HepG2 (cell line): ENCODE measurements around the gene CHST6. TPM values are rescaled to one million over a fixed set of nuclear protein-coding genes. Genes with fewer than 3 reads are reported as not detected.

ENCODE experiments used
- ATF5 ChIP-seq: sonication (generic); formaldehyde crosslinking; IDR thresholded peaks from 2 replicates; pipeline ENCODE4 v1.4.0; 2020; ENCODE audit warnings: mild to moderate bottlenecking, low read depth, missing genetic modification reagents
- ELK4 ChIP-seq: sonication (generic); formaldehyde crosslinking; IDR thresholded peaks from 2 replicates; pipeline ENCODE4 v1.9.0; 2021; ENCODE audit warnings: missing genetic modification reagents, borderline replicate concordance
- GATAD2A ChIP-seq: IDR thresholded peaks from 2 replicates; pipeline ENCODE4 v1.6.1; 2016
- HBP1 ChIP-seq: IDR thresholded peaks from 2 replicates; pipeline ENCODE4 v1.6.1; 2016; ENCODE audit warnings: low read depth, control low read depth
- MEIS2 ChIP-seq: sonication (generic); formaldehyde crosslinking; IDR thresholded peaks from 2 replicates; pipeline ENCODE4 v1.9.0; 2021; ENCODE audit warnings: mild to moderate bottlenecking, missing genetic modification reagents
- MIXL1 ChIP-seq: IDR thresholded peaks from 2 replicates; pipeline ENCODE4 v1.6.1; 2016
- NCOA5 ChIP-seq: sonication (generic); formaldehyde crosslinking; IDR thresholded peaks from 2 replicates; pipeline ENCODE4 v1.4.0; 2020; ENCODE audit warnings: missing genetic modification reagents
- PAWR ChIP-seq: sonication (generic); formaldehyde crosslinking; IDR thresholded peaks from 2 replicates; pipeline ENCODE4 v1.4.0; 2020; ENCODE audit warnings: missing genetic modification reagents, mild to moderate bottlenecking, borderline replicate concordance
- PAX8 ChIP-seq: sonication (generic); formaldehyde crosslinking; IDR thresholded peaks from 2 replicates; pipeline ENCODE4 v1.8.0; 2022; ENCODE audit warnings: mild to moderate bottlenecking, missing genetic modification reagents, borderline replicate concordance
- PRDM4 ChIP-seq: sonication (generic); formaldehyde crosslinking; IDR thresholded peaks from 2 replicates; pipeline ENCODE4 v1.9.0; 2021; ENCODE audit warnings: missing genetic modification reagents, borderline replicate concordance
- PRMT3 ChIP-seq: sonication (generic); formaldehyde crosslinking; IDR thresholded peaks from 2 replicates; pipeline ENCODE4 v1.8.1; 2022; ENCODE audit warnings: low read depth, mild to moderate bottlenecking, moderate library complexity, missing genetic modification reagents, borderline replicate concordance
- RBFOX2 ChIP-seq: fragments of 200-400 bp; formaldehyde crosslinking; IDR thresholded peaks from 2 replicates; pipeline ENCODE4 v1.6.1; 2017; ENCODE audit warnings: low read depth, mild to moderate bottlenecking, low read length
- RBM22 ChIP-seq: fragments of 200-400 bp; formaldehyde crosslinking; optimal IDR thresholded peaks from 2 replicates; pipeline ENCODE3; 2017; ENCODE audit warnings: mild to moderate bottlenecking, low read length, moderate library complexity
- RORA ChIP-seq: sonication (generic); formaldehyde crosslinking; IDR thresholded peaks from 2 replicates; pipeline ENCODE4 v1.5.0; 2020; ENCODE audit warnings: mild to moderate bottlenecking, missing genetic modification reagents, moderate library complexity
- SYNCRIP ChIP-seq: fragments of 200-400 bp; formaldehyde crosslinking; IDR thresholded peaks from 2 replicates; pipeline ENCODE4 v1.6.1; 2018; ENCODE audit warnings: mild to moderate bottlenecking, low read depth, low read length; ENCODE audit not compliant: insufficient read depth
- TP53 ChIP-seq: sonication (generic); formaldehyde crosslinking; conservative IDR thresholded peaks from 2 replicates; pipeline ENCODE4 v1.4.0; 2020; ENCODE audit warnings: missing genetic modification reagents
- ZC3H13 ChIP-seq: sonication (generic); formaldehyde crosslinking; IDR thresholded peaks from 2 replicates; pipeline ENCODE4 v1.8.1; 2023; ENCODE audit warnings: mild to moderate bottlenecking, missing genetic modification reagents, moderate library complexity
- ZNF567 ChIP-seq: sonication (generic); formaldehyde crosslinking; IDR thresholded peaks from 2 replicates; pipeline ENCODE4 v1.8.1; 2023; ENCODE audit warnings: mild to moderate bottlenecking, missing genetic modification reagents, borderline replicate concordance
- ZNF572 ChIP-seq: sonication (generic); formaldehyde crosslinking; IDR thresholded peaks from 2 replicates; pipeline ENCODE4 v1.5.1; 2020; ENCODE audit warnings: mild to moderate bottlenecking, missing genetic modification reagents
- ZNF574 ChIP-seq: sonication (generic); formaldehyde crosslinking; IDR thresholded peaks from 2 replicates; pipeline ENCODE4 v1.4.0; 2020; ENCODE audit warnings: missing genetic modification reagents
- ZNF772 ChIP-seq: sonication (generic); formaldehyde crosslinking; IDR thresholded peaks from 2 replicates; pipeline ENCODE4 v1.5.0; 2020; ENCODE audit warnings: mild to moderate bottlenecking, missing genetic modification reagents
- ZNF777 ChIP-seq: sonication (generic); formaldehyde crosslinking; IDR thresholded peaks from 2 replicates; pipeline ENCODE4 v1.4.0; 2020; ENCODE audit warnings: missing genetic modification reagents
- polyA plus RNA-seq, 8 experiments: library from polyadenylated mRNA; depleted of rRNA in 3 of 8; stranded (reverse) in 7 of 8; unstranded in 1 of 8; fragments of >200 nt; fragmentation: Illumina TruSeq in 4 of 8; extraction: Trizol in 4 of 8; gene quantifications; 2 replicates each; pipeline versions ENCODE4 v1.2.1 to v1.2.3, GENCODE V29; 2011 to 2016; ENCODE audit warnings: low read depth in 4 of 8, missing spikeins in 1 of 8, mixed read lengths in 1 of 8; ENCODE audit not compliant: insufficient read depth in 1 of 8
- total RNA-seq, 5 experiments: library from RNA; depleted of rRNA; stranded (reverse); fragments of >200 nt; fragmentation: Illumina TruSeq; extraction: Trizol; gene quantifications; 2 replicates each; pipeline ENCODE4 v1.2.3, GENCODE V29; 2016; ENCODE audit warnings: low read depth in 1 of 5

Gene CHST6
- total and polyA plus RNA-seq, 2 of the 13 experiments (the other 11 are each of a cell fraction or from before 2014, with no cell fraction given) = 0.18 to 0.91 TPM

- TF ChIP-seq PAX8 (CRISPR knock-in tag) = peak; percentile 27; the same call in 1 of the 2 replicates
- TF ChIP-seq ZNF572 (CRISPR knock-in tag) = peak; percentile 85; the same call in 1 of the 2 replicates
- peak; percentile 12; the same call in 1 of the 2 replicates for TF ChIP-seq MIXL1 (CRISPR knock-in tag)
- TF ChIP-seq ZC3H13 (CRISPR knock-in tag) = peak; percentile 51
- no peak for TF ChIP-seq RBFOX2
- no peak for TF ChIP-seq RORA (CRISPR knock-in tag)
- no peak for TF ChIP-seq NCOA5 (CRISPR knock-in tag)
- TF ChIP-seq RBM22 = no peak
- no peak for TF ChIP-seq SYNCRIP
- 0 out of 2 replicates have a peak, but pooled peaks have one; percentile 47 for TF ChIP-seq HBP1 (CRISPR knock-in tag)
- TF ChIP-seq ELK4 (CRISPR knock-in tag) = no peak
- no peak for TF ChIP-seq PRDM4
- no peak for TF ChIP-seq PAWR (CRISPR knock-in tag)
- TF ChIP-seq ATF5 (CRISPR knock-in tag) = 0 out of 2 replicates have a peak, but pooled peaks have one; percentile 65
- TF ChIP-seq PRMT3 = no peak
- 0 out of 2 replicates have a peak, but pooled peaks have one; percentile 55 for TF ChIP-seq MEIS2 (CRISPR knock-in tag)
- 0 out of 2 replicates have a peak, but pooled peaks have one; percentile 62 for TF ChIP-seq TP53 (CRISPR knock-in tag)
- TF ChIP-seq ZNF777 (CRISPR knock-in tag) = no peak
- TF ChIP-seq ZNF574 (CRISPR knock-in tag) = no peak
- peak; percentile 75 for TF ChIP-seq ZNF772 (CRISPR knock-in tag)
- TF ChIP-seq GATAD2A (CRISPR knock-in tag) = 0 out of 2 replicates have a peak, but pooled peaks have one; percentile 11
- no peak for TF ChIP-seq ZNF567 (CRISPR knock-in tag)
These were observed 61.4 kb downstream of the CHST6 start (continued) for GRCh38 chr16:75433732-75434413.
